GM08714 (cell line): Measurements from ENCODE around the gene ITIH1.
"Not testable (repeated sequence)": the region's sequence is repeated elsewhere in the genome, so short reads cannot be mapped to it uniquely, and the experiment has no call there.

ENCODE experiments used
- H3K4me3 ChIP-seq: fragments of 200-500 bp; sonication (Bioruptor generic); 2 replicates; pipeline ENCODE4 v1.5.1; 2014; ENCODE audit warnings: mild to moderate bottlenecking, low read length, inconsistent platforms
- ZNF274 ChIP-seq: IDR thresholded peaks from 2 replicates; pipeline ENCODE4 v1.6.1; 2012; ENCODE audit warnings: mild to moderate bottlenecking, low read depth, low read length

The ITIH1 gene

GRCh38 chr3:52777127-52777958, at the start of gene ITIH1:
TSS of gene ITIH1 (plus strand) at chr3:52777599. CDS start at chr3:52777616, 17 bp downstream.
- TF ChIP-seq ZNF274 = no peak
- H3K4me3 ChIP-seq = no peak within 1 kb of the TSS

GRCh38 chr3:52728753-52729152, 48.6 kb upstream of the ITIH1 start:
- not testable (repeated sequence) for H3K4me3 ChIP-seq

DNA sequence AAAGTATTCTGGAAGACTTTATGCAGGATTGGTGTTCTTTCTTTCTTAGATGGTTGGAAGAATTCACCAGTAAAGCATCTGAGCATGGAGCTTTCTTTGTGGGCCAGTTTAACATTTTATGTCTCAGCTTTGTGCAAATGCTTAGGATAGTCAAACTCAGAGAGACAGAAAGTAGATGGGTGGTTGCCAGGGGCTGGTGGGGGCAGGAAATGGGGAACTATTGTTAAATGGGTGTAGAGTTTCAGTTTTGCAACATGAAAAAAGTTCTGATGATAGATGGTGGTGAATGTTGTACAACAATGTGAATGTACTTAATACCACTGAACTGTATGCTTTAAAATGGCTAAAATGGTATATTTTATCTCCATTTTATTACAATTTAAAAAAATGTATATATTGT, 46.7 kb upstream of the ITIH1 start:
- no peak for TF ChIP-seq ZNF274

GRCh38 chr3:52731590-52731989, 45.8 kb upstream of the ITIH1 start:
- H3K4me3 ChIP-seq = no peak overlapping the region
- no peak for TF ChIP-seq ZNF274

More for the DNA sequence above, 46.7 kb upstream of the ITIH1 start:
- no peak overlapping the region for H3K4me3 ChIP-seq

- no peak overlapping the region for H3K4me3 ChIP-seq
- peak; percentile 64 for TF ChIP-seq ZNF274
These were observed 44.0 kb upstream of the ITIH1 start for GRCh38 chr3:52733256-52733891.

DNA sequence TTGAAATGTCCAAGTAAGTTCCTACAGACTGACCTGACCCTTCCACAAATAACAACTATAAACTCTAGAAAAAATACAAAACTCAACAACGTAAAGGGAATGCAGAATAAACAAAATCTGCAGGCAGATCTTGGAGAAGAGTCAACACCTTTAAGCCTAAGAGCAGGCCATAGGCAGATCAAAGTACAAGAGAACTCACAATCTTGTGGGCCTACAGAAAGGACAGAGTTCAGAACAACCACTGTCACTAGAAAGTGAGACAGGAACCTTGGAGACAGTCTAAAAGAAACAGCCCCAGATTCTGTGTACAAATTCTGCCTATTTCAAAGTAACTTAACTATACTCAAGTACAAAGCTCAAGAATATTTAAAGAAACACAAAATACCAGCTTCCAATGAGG, 37.7 kb upstream of the ITIH1 start:
- no peak overlapping the region for H3K4me3 ChIP-seq
- TF ChIP-seq ZNF274 = no peak

DNA sequence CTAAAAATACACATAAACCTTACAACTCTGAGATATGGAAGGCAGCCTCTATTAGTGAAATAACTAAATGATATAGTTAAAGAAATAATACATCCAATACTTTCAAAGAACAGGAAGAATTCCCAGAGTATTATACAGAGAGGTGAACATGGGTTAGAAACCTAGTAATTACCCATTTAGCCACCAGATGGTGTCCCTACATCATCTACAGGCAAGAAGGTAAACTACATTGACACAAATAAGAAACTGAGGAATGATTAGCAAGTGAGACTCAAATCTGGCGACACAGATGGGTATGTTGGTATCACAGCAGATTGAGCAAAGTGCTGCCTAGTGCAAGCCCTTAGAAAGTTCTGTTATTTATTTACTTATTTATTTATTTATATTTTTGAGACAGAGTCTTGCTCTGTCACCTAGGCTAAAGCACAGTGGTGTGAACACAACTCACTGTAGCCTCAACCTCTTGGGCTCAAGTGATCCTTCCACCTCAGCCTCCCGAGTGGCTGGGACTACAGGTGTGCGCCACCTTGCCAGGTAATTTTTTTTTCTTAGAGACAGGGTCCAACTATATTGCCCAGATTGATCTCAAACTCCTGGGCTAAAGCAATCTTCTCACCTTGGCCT, 34.9 kb upstream of the ITIH1 start:
- no peak overlapping the region for H3K4me3 ChIP-seq
- no peak for TF ChIP-seq ZNF274

DNA sequence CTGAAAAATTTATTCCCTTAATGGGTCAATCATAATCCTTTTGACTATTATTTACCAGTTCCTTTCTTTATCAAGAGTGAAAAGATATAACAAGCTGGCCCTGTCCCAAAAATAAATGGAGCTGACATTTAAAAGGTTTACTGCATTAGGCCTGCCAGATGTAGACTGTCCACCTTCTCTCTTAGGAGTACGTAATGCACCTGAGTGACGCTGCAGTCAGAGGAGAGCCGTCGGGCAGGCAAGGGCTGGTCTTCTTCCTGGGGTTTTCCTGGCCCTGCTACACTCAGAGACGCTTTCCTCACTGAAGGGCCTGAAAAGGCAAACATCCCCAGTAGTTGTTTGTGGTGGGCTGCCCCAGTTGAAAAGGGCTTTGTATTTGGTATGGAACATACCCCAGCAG, 34.2 kb upstream of the ITIH1 start:
- TF ChIP-seq ZNF274 = no peak
- no peak overlapping the region for H3K4me3 ChIP-seq

- no peak overlapping the region for H3K4me3 ChIP-seq
- no peak for TF ChIP-seq ZNF274
These were observed 33.7 kb upstream of the ITIH1 start for GRCh38 chr3:52743721-52744120.

DNA sequence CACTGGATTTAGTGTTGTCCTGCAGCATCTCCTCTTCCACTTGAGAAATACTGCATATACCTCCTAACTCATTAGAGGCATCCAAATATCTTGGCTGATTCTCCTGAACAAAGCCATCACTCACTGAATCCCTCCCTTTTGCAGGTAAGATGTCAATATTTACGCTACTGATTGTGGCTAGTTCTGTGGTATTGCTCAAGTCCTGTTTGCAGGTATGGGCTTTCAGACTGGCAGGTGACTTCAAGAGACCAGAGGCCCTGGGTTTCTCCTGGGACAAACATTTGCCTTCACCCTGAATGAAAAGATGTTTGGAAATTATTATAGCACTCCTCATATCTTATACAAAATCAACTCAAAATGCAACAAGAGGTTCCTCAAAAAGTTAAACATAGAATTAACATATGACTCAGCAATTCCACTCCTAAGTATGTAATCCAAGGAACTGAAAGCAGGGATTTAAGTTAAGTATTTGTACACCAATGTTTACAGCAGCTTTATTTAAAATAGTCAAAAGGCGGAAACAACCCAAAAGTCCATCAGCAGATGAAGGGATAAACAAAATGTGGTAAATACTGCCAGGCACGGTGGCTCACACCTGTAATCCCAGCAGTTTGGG, 25.2 kb upstream of the ITIH1 start:
- no peak for TF ChIP-seq ZNF274
- no peak overlapping the region; the same call in 1 of the 2 replicates for H3K4me3 ChIP-seq

- H3K4me3 ChIP-seq = no peak overlapping the region
- TF ChIP-seq ZNF274 = no peak
These were observed 23.0 kb upstream of the ITIH1 start for GRCh38 chr3:52754373-52754772.

- TF ChIP-seq ZNF274 = no peak
- H3K4me3 ChIP-seq = no peak overlapping the region
These were observed 21.3 kb upstream of the ITIH1 start for GRCh38 chr3:52756141-52756540.

GRCh38 chr3:52763466-52763865, 13.9 kb upstream of the ITIH1 start:
- TF ChIP-seq ZNF274 = no peak
- no peak overlapping the region for H3K4me3 ChIP-seq

GRCh38 chr3:52769786-52770455, 7.5 kb upstream of the ITIH1 start:
- peak overlapping the region; percentile 78 for H3K4me3 ChIP-seq
- no peak for TF ChIP-seq ZNF274
